Thymus (tissue), 11 donors: ENCODE results near the gene ANO2. TPM values are rescaled to one million over a fixed set of nuclear protein-coding genes. Genes with fewer than 3 reads are reported as not detected.
"Not testable (repeated sequence)": the region's sequence is repeated elsewhere in the genome, so short reads cannot be mapped to it uniquely, and the experiment has no call there.

Experiments used
- DNase-seq, 9 donors: peaks; one replicate each; pipeline ENCODE4 v3.0.0-alpha.2; 2013; ENCODE audit warnings: low spot score in 9 of 9, low read depth in 6 of 9, missing footprints in 1 of 9
- H3K27ac ChIP-seq, 2 donors: one replicate each; pipeline ENCODE4 v1.5.1; 2013; ENCODE audit warnings: control low read depth in 1 of 2, low read depth in 1 of 2, low read length in 1 of 2, mild to moderate bottlenecking in 1 of 2, moderate library complexity in 1 of 2
- H3K27me3 ChIP-seq, 2 donors: one replicate each; pipeline ENCODE4 v1.5.1; 2013; ENCODE audit warnings: low read length in 1 of 2; ENCODE audit not compliant: control insufficient read depth in 2 of 2, insufficient read depth in 1 of 2
- H3K36me3 ChIP-seq, 2 donors: one replicate each; pipeline ENCODE4 v1.5.1; 2013; ENCODE audit warnings: low read length in 1 of 2, mild to moderate bottlenecking in 1 of 2, moderate library complexity in 1 of 2; ENCODE audit not compliant: control insufficient read depth in 2 of 2, insufficient read depth in 2 of 2
- H3K4me1 ChIP-seq, 2 donors: one replicate each; pipeline ENCODE4 v1.5.1; 2013; ENCODE audit warnings: low read length in 2 of 2; ENCODE audit not compliant: control insufficient read depth in 2 of 2, insufficient read depth in 2 of 2
- H3K4me3 ChIP-seq, 2 donors: one replicate each; pipeline ENCODE4 v1.5.1; 2013; ENCODE audit warnings: low read length in 2 of 2, control low read depth in 1 of 2, mild to moderate bottlenecking in 1 of 2
- H3K9me3 ChIP-seq, 2 donors: one replicate each; pipeline ENCODE4 v1.5.1; 2013; ENCODE audit warnings: low read length in 1 of 2, mild to moderate bottlenecking in 1 of 2; ENCODE audit not compliant: control insufficient read depth in 2 of 2, insufficient read depth in 1 of 2
- WGBS: extraction: QIAGEN DNeasy Blood & Tissue Kit; methylation state at CpG from one replicate; pipeline ENCODE4 v1.1.7; 2013; 5-methylcytosine and 5-hydroxymethylcytosine counted together
- polyA plus RNA-seq: library from polyadenylated mRNA; stranded (reverse); fragments of 200-250 nt; gene quantifications from one replicate; pipeline ENCODE4 v1.2.3, GENCODE V29; 2013
- total RNA-seq: library from RNA; stranded (reverse); fragments of 120-200 nt; gene quantifications from one replicate; pipeline ENCODE4 v1.2.4, GENCODE V29; 2013
- donor health status: healthy.

Gene ANO2
- total and polyA plus RNA-seq, 2 donors = 0.57 to 1.4 TPM

DNA sequence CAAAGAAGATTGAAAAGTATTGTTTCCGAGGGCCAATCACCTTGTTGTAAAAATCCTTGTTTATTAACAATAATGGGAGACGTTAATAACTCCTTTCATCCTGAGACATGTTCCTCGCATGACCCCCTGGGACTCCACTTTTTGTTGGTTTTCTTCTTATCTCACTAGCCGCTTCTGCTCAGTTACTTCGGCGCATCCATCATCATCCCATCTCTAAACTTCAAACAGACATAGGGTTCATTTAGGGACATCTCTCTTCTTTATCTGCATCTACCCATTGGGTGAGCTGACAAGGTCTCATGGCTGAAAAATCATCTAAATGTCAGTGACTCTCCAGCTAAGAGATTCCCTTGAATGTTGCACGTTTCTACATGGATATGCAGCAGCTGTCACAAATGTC, 252.2 kb downstream of the ANO2 start:
- H3K36me3 ChIP-seq = no peaks in the 10 kb centered on the region
- H3K4me3 ChIP-seq = no peak overlapping the region
- no peak for DNase-seq
- H3K9me3 ChIP-seq = no peaks in the 10 kb centered on the region
- H3K27me3 ChIP-seq = no peaks in the 10 kb centered on the region
- 96% methylated on average over 7 of the region's 7 CpGs for WGBS
- H3K4me1 ChIP-seq = no peaks in the 10 kb centered on the region
- no peak overlapping the region for H3K27ac ChIP-seq

DNA sequence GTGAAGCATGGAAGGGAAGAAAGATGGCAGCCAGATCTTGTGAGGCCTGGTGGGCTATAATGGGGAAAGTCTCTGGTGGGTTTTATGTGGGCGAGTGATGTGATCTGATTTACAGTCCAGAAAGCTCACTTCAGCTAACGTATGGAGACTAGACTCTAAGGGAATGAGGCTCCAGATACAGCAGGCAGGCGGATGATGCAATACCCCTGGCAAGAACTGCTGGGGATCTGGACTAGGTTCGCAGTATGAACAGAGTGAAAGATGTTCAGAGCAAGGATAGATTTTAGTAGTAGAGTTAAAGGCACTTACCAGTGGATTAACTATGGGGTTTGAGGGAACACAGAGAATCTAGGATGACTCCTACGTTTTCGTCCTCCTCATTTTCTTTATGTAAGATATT, 253.1 kb downstream of the ANO2 start:
- no peaks in the 10 kb centered on the region for H3K4me1 ChIP-seq

DNA sequence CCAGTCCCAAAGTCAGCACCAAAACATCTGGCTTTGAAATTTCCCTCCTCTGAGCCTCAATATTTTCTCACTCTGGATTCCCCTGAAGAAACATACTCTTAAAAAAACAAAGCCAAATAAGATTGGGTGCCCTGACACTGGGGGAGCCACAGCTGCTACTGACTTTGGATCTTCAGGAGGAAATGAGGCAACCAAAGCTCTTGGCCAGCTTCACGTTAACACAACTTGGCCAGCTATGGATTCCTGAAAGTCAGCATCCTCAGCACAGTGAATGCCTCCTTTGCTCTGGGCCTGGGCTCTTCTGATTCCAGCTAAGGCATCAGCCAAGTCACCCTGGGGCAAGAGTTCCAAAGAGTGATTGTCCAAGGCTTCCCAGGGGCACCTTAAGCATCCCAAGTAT, 254.8 kb downstream of the ANO2 start:
- WGBS = 83% methylated on average over 1 of the region's 1 CpG
- H3K27me3 ChIP-seq = no peaks in the 10 kb centered on the region
- DNase-seq = no peak

More for the DNA sequence above, 253.1 kb downstream of the ANO2 start:
- H3K27ac ChIP-seq = no peak overlapping the region
- H3K27me3 ChIP-seq = no peaks in the 10 kb centered on the region
- no peak overlapping the region for H3K4me3 ChIP-seq
- no peaks in the 10 kb centered on the region for H3K36me3 ChIP-seq
- H3K9me3 ChIP-seq = no peaks in the 10 kb centered on the region
- WGBS = 80% methylated on average over 6 of the region's 6 CpGs
- DNase-seq = no peak

DNA sequence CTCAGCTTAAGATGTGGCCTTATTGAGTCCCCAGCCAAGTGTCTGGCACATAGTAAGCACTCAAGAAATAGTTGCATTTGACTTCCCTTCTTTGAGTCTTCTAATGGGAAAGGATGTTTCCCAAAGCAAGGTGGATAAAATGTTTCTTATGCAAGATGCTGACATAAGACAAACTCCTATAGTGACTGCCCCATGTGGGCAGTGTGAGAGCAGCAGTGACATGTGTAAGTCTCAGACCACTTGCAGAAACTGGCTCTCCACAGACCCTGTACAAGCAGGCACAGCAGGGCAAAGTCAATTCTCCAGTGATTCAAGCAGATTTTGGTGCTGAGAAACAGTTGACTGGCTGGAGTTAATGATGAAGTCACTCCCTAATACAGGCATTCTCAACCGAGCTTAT, 255.3 kb downstream of the ANO2 start:
- no peak overlapping the region for H3K4me3 ChIP-seq
- no peaks in the 10 kb centered on the region for H3K4me1 ChIP-seq
- H3K36me3 ChIP-seq = no peaks in the 10 kb centered on the region
- no peak overlapping the region for H3K27ac ChIP-seq
- H3K9me3 ChIP-seq = no peaks in the 10 kb centered on the region
- 100% methylated on average over 1 of the region's 1 CpG for WGBS
- no peak for DNase-seq
- no peaks in the 10 kb centered on the region for H3K27me3 ChIP-seq

More for the DNA sequence above, 254.8 kb downstream of the ANO2 start:
- Histone ChIP-seq H3K27ac (no peak overlapping the region), H3K9me3 (no peaks in the 10 kb centered on the region), H3K4me1 (no peaks in the 10 kb centered on the region), H3K4me3 (no peak overlapping the region), H3K36me3 (no peaks in the 10 kb centered on the region)

DNA sequence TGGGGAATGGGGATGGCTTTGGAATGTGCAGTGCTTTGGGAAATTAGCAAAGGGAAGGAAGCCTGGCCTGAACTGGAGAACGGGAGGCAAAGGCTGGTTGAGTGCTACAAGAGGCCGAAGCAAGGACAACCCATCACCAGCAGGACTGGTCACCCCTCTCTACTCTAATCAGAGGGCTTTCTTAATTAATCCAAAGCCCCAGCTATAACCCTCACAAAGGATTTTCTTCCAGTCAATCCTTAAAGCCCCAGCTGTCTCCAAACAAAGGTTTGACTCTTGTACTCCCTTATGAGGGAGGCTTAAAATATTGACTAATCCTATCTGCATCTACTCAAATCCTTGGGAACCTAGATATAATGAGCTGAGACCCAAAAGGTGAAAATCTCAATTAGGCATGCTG, 256.8 kb downstream of the ANO2 start:
- Histone ChIP-seq H3K27ac (no peak overlapping the region), H3K27me3 (no peaks in the 10 kb centered on the region), H3K36me3 (no peaks in the 10 kb centered on the region), H3K4me1 (no peaks in the 10 kb centered on the region), H3K4me3 (no peak overlapping the region), H3K9me3 (no peaks in the 10 kb centered on the region)
- 98% methylated on average over 2 of the region's 2 CpGs for WGBS
- no peak for DNase-seq

DNA sequence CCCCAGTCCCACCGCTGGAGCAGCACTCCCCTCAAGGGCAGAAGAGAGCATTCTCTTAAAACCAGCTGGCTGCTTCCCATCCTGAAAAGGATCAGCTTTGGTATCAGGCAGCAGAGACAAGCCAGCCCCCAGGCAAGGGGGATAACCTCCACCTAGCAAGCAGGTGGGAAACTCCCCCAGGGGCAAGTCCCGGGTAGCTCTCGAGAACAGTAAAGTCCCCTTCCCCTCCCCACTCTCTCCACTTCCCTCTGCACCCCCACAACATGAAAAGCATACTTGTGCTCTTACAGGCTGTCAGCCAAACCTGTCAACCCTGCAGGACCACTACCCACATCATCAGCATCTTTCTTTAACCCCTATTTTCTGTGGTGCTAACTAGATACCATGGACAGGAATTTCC, 259.1 kb downstream of the ANO2 start:
- H3K9me3 ChIP-seq = no peaks in the 10 kb centered on the region
- no peak overlapping the region for H3K27ac ChIP-seq
- no peak overlapping the region for H3K4me3 ChIP-seq
- H3K27me3 ChIP-seq = peaks cover 0 to 2% of the 10 kb centered on the region in 2 donors
- no peaks in the 10 kb centered on the region for H3K36me3 ChIP-seq
- no peak for DNase-seq
- no peaks in the 10 kb centered on the region for H3K4me1 ChIP-seq
- WGBS = 71% methylated on average over 3 of the region's 3 CpGs

DNA sequence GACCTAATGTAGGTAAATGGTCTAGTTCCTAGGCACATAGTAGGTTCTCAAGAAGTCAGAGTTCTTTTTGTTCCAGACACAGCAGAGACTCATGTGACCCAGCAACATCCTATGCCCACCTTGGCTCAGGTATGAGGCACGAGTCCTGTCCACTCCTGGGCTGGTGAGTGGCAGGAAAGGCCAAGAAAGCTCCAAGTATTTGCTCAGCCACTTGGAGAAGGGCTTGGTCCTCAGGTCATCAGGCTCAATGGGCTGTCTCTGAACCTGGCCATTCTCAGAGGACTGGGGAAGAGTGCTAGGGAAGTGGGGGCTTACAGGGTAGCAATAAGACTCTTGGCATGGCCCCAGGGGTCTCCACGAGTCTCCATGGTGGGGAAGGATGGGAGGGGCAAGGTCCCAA, 260.1 kb downstream of the ANO2 start:
- Histone ChIP-seq H3K9me3 (no peaks in the 10 kb centered on the region), H3K36me3 (no peaks in the 10 kb centered on the region), H3K27me3 (peaks cover 0 to 2% of the 10 kb centered on the region in 2 donors), H3K27ac (no peak overlapping the region), H3K4me1 (no peaks in the 10 kb centered on the region), H3K4me3 (no peak overlapping the region)
- DNase-seq = no peak
- 95% methylated on average over 2 of the region's 2 CpGs for WGBS

DNA sequence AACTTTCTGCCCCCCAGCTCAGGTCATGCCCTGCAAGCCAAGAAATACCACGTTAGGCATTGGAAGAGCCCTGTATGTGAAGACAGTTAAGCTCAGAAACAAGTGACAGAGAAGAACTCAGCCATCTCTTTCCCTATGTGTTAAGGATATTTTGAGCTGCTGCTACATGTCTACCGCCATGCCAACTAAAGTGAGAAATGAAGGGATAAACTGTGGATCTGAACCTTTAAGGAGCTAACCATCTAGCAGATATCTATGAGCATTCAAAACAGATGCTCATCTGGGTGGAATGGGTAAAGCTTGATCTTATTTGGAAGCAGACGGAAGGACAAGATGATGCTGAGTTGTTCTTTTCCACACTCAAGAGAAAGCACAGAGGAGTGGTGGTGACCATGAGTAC, 262.5 kb downstream of the ANO2 start:
- Histone ChIP-seq H3K4me1 (no peaks in the 10 kb centered on the region), H3K4me3 (no peak overlapping the region), H3K36me3 (no peaks in the 10 kb centered on the region), H3K27me3 (peaks cover 0 to 2% of the 10 kb centered on the region in 2 donors), H3K9me3 (no peaks in the 10 kb centered on the region), H3K27ac (no peak overlapping the region)
- no peak for DNase-seq
- 94% methylated on average over 3 of the region's 3 CpGs for WGBS

DNA sequence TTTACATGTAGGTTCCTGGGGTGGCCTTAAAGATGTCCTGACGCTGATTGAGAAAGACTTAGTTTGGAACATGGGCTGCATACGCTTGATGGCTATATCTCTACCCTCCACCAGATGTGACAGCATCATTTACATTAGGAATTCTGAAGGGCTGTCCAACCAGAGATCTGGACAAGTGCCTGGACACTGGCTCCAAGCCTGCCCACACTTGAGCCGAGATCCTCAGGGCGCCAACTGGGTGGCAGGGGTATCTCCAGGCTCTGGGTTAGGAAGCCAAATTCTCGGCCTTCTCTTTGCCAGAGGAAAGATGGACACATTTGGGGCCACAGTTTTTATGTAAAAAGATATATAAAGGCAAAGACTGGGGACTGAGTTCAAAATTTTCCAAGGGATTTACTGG, 266.9 kb downstream of the ANO2 start:
- H3K27me3 ChIP-seq = peaks cover 0 to 2% of the 10 kb centered on the region in 2 donors

DNA sequence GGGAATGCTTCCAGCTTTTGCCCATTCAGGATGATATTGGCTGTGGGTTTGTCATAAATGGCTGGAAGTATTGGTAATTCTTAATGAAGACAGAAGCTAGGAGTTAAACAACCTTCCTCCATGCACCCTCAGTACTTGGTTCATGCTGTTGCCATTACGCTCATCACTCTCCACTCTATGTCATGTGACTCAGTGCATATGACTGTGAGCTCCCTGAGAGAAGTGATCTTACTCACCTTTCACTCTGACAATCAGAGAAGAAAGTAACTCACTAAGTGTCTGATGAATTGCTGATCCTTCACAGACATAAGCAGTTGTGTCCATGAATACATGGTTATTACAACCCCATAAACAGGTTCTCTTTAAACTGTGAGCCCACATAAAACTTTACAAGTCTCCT, 275.4 kb downstream of the ANO2 start:
- DNase-seq, H3K9me3 ChIP-seq, H3K36me3 ChIP-seq, H3K4me1 ChIP-seq, H3K27ac ChIP-seq, H3K4me3 ChIP-seq, H3K27me3 ChIP-seq: not testable (repeated sequence)
- WGBS = 96% methylated on average over 1 of the region's 1 CpG

More for the DNA sequence above, 266.9 kb downstream of the ANO2 start:
- H3K27ac ChIP-seq = no peak overlapping the region
- no peak for DNase-seq
- WGBS = 95% methylated on average over 5 of the region's 5 CpGs
- H3K4me3 ChIP-seq = no peak overlapping the region
- no peaks in the 10 kb centered on the region for H3K9me3 ChIP-seq
- no peaks in the 10 kb centered on the region for H3K36me3 ChIP-seq
- H3K4me1 ChIP-seq = no peaks in the 10 kb centered on the region
